Thyroid gland (tissue), 4 donors: ENCODE data around the gene GPC6. TPM values are rescaled to one million over a fixed set of nuclear protein-coding genes. Genes with fewer than 3 reads are reported as not detected.

Source experiments
- DNase-seq, 2 donors: peaks; one replicate each; pipeline ENCODE4 v3.0.0-alpha.2; 2019
- H3K27ac ChIP-seq, 3 donors: fragments of 200-600 bp; sonication (generic); 1 replicate in 2 of 3; 2 replicates in 1 of 3; pipeline ENCODE4 v1.5.1; 2016 to 2019; ENCODE audit warnings: mild to moderate bottlenecking in 1 of 3, moderate library complexity in 1 of 3
- H3K27me3 ChIP-seq: fragments of 200-600 bp; sonication (generic); one replicate; pipeline ENCODE4 v1.5.1; 2019
- H3K36me3 ChIP-seq, 2 donors: fragments of 200-600 bp; sonication (generic); one replicate each; pipeline ENCODE4 v1.5.1; 2016 to 2019
- H3K4me1 ChIP-seq, 2 donors: fragments of 200-600 bp; sonication (generic); one replicate each; pipeline ENCODE4 v1.5.1; 2017 to 2019
- H3K4me3 ChIP-seq, 3 donors: fragments of 200-600 bp; sonication (generic); replicated peaks in 1 of 3; 1 replicate in 2 of 3; 2 replicates in 1 of 3; pipeline ENCODE4 v1.5.1; 2016; ENCODE audit warnings: mild to moderate bottlenecking in 1 of 3
- H3K9me3 ChIP-seq: fragments of 200-600 bp; sonication (generic); one replicate; pipeline ENCODE4 v1.5.1; 2017
- CTCF ChIP-seq, 6 experiments: fragments of 200-600 bp in 3 of 6; fragments of 450-650 bp in 3 of 6; sonication (generic) in 3 of 6; IDR thresholded peaks; one replicate each; pipeline ENCODE4 v1.5.1; 2016 to 2019; ENCODE audit warnings: antibody characterized with exemption in 6 of 6, mild to moderate bottlenecking in 2 of 6, inconsistent platforms in 1 of 6, moderate library complexity in 1 of 6
- POLR2A ChIP-seq, 2 donors: fragments of 450-650 bp; IDR thresholded peaks; one replicate each; pipeline ENCODE4 v1.6.1; 2017; ENCODE audit warnings: antibody characterized with exemption in 2 of 2, mild to moderate bottlenecking in 2 of 2, moderate library complexity in 1 of 2
- WGBS, 2 donors: methylation state at CpG; one replicate each; pipeline ENCODE4 v1.1.5; 2017; 5-methylcytosine and 5-hydroxymethylcytosine counted together
- intact Hi-C: fragments of 100-400 bp; cut with DNase I; formaldehyde crosslinking; loops from one replicate; pipeline ENCODE4 v1.15.1; 2023
- total RNA-seq, 4 donors: library from RNA; depleted of rRNA; stranded (reverse); fragments of >200 nt; gene quantifications; one replicate each; pipeline ENCODE4 v1.2.3, GENCODE V29; 2016

The GPC6 gene
- total RNA-seq, 4 donors from 2014 or later: 2.8 to 13.4 (median 7.5) TPM

DNA sequence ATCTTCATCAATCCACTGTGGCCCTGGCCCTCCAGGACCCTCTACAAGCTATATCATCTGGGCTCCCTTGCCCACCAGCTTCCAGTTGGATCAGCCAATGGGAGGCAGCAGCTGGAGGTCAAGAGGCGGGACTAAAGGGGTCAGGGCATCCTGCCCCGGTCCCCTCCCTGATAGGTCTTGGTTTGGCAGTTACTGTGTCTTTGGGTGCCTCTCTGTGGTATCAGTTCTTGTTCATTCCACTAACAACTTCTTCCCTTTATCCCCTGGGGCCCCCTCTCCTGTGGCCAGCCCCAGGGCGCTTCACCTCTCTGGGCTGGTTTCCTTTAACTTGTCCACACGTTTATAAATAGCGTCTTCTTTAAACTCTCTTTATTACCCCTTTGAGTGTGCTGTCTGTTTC lies 1169.3 kb downstream of the GPC6 start:
- intact Hi-C loops: no loop called here
- Histone ChIP-seq H3K4me3 (no peak overlapping the region), H3K27me3 (no peaks in the 10 kb centered on the region), H3K4me1 (no peaks in the 10 kb centered on the region), H3K9me3 (no peaks in the 10 kb centered on the region), H3K27ac (no peak overlapping the region), H3K36me3 (no peaks in the 10 kb centered on the region)
- 85 to 89% methylated on average over 5 of the region's 5 CpGs for WGBS, 2 donors
- DNase-seq: no peak
- TF ChIP-seq CTCF (IDR thresholded peaks at IDR 0.05) (no peak), POLR2A (IDR thresholded peaks at IDR 0.05) (no peak)

DNA sequence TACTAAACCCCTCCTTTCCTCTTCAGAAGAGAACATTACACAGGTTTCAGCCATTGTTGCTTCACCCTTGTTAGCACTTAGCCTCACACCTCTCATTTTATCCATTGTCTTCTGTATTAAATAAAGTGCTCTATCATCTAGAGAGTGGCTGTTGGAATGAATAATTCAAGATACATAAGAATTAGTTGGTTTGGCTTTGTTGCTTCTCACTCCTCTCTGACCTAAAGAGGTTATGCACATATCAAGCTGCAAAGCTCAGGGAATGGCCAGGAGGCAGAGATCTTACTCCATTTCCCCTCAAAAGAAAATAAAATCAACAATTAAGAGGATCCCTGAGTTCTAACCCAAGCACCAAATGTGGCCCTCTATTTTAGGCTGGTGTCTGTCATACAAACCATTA lies 1173.2 kb downstream of the GPC6 start:
- no peak for TF ChIP-seq CTCF (IDR thresholded peaks at IDR 0.05)
- TF ChIP-seq POLR2A (IDR thresholded peaks at IDR 0.05): no peak
- H3K9me3 ChIP-seq: no peaks in the 10 kb centered on the region
- H3K27ac ChIP-seq: no peak overlapping the region
- no peak for DNase-seq
- no peaks in the 10 kb centered on the region for H3K36me3 ChIP-seq
- intact Hi-C loops: no loop called here
- H3K27me3 ChIP-seq: no peaks in the 10 kb centered on the region
- no peak overlapping the region for H3K4me3 ChIP-seq
- H3K4me1 ChIP-seq: no peaks in the 10 kb centered on the region

DNA sequence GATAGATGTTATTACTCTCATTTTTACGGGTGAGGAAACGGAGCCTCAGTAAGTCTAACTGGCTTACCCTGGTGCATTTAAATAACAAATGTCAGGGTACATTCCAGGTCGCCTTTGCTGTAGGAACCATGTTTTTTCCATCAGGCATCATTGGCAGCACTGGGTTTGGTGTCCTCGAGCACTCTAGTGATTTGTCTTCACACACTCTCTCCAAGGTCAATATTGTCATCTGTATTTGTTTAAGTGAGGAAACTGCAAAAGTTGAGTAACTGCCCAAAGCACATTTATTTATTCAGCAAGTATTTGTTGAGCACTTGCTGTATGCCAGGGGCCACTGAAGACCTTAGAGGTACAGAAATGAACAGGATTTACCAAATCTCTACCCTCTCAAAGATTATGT lies 1174.3 kb downstream of the GPC6 start:
- no peak for DNase-seq
- no peak for TF ChIP-seq POLR2A (IDR thresholded peaks at IDR 0.05)
- TF ChIP-seq CTCF (IDR thresholded peaks at IDR 0.05): no peak
- Histone ChIP-seq H3K4me1 (no peaks in the 10 kb centered on the region), H3K4me3 (no peak overlapping the region), H3K9me3 (no peaks in the 10 kb centered on the region), H3K27ac (no peak overlapping the region), H3K27me3 (no peaks in the 10 kb centered on the region), H3K36me3 (no peaks in the 10 kb centered on the region)
- 88 to 94% methylated on average over 4 of the region's 4 CpGs for whole genome bisulfite sequencing, 2 donors
- intact Hi-C loops: no loop called here

GRCh38 chr13:94408314-94409036 lies 1181.9 kb downstream of the GPC6 start:
- Histone ChIP-seq H3K4me3 (no peak overlapping the region), H3K9me3 (no peaks in the 10 kb centered on the region), H3K27ac (no peak overlapping the region), H3K36me3 (no peaks in the 10 kb centered on the region), H3K27me3 (no peaks in the 10 kb centered on the region), H3K4me1 (no peaks in the 10 kb centered on the region)
- DNase-seq: no peak
- 86 to 90% methylated on average over 7 of the region's 7 CpGs for WGBS, 2 donors
- intact Hi-C loops: no loop called here
- TF ChIP-seq POLR2A (IDR thresholded peaks at IDR 0.05) (no peak), CTCF (IDR thresholded peaks at IDR 0.05) (no peak)

- intact Hi-C loops: no loop called here
- no peak overlapping the region for H3K4me3 ChIP-seq
- WGBS, 2 donors: 57 to 68% methylated on average over 3 of the region's 3 CpGs
Observed at GRCh38 chr13:94411747-94412146, 1185.1 kb downstream of the GPC6 start.

More at GRCh38 chr13:94411747-94412146, 1185.1 kb downstream of the GPC6 start:
- Histone ChIP-seq H3K27ac (no peak overlapping the region), H3K36me3 (no peaks in the 10 kb centered on the region), H3K27me3 (no peaks in the 10 kb centered on the region), H3K9me3 (no peaks in the 10 kb centered on the region), H3K4me1 (no peaks in the 10 kb centered on the region)
- no peak for DNase-seq
- TF ChIP-seq POLR2A (IDR thresholded peaks at IDR 0.05) (no peak), CTCF (IDR thresholded peaks at IDR 0.05) (no peak)
